Mammary epithelial cell (primary cell): ENCODE results near the gene GGA2.

ENCODE experiments used
- EZH2 ChIP-seq: IDR thresholded peaks from 2 replicates; pipeline ENCODE4 v1.6.1; 2012; ENCODE audit warnings: low read length, inconsistent platforms, borderline replicate concordance
- TF ChIP-seq, protein P1 (sequence below), 2 donors: IDR thresholded peaks in 1 of 2; conservative IDR thresholded peaks in 1 of 2; 2 replicates each; pipeline ENCODE4 v1.5.1; 2011 to 2012; ENCODE audit warnings: inconsistent platforms in 2 of 2, low read length in 2 of 2, mild to moderate bottlenecking in 2 of 2, control low read depth in 1 of 2, low read depth in 1 of 2; ENCODE audit not compliant: insufficient read depth in 1 of 2; ENCODE audit errors: extremely low read depth in 1 of 2

- TF ChIP-seq, protein P1, sequence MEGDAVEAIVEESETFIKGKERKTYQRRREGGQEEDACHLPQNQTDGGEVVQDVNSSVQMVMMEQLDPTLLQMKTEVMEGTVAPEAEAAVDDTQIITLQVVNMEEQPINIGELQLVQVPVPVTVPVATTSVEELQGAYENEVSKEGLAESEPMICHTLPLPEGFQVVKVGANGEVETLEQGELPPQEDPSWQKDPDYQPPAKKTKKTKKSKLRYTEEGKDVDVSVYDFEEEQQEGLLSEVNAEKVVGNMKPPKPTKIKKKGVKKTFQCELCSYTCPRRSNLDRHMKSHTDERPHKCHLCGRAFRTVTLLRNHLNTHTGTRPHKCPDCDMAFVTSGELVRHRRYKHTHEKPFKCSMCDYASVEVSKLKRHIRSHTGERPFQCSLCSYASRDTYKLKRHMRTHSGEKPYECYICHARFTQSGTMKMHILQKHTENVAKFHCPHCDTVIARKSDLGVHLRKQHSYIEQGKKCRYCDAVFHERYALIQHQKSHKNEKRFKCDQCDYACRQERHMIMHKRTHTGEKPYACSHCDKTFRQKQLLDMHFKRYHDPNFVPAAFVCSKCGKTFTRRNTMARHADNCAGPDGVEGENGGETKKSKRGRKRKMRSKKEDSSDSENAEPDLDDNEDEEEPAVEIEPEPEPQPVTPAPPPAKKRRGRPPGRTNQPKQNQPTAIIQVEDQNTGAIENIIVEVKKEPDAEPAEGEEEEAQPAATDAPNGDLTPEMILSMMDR (conservative IDR thresholded peaks at IDR 0.05 in 1 of 2, IDR thresholded peaks at IDR 0.05 in 1 of 2; ENCODE audit: extremely low read depth in 1 of 2, insufficient read depth in 1 of 2, low read depth in 1 of 2, low read length in 2 of 2), result no peak
- TF ChIP-seq EZH2, result no peak
These were observed 46.1 kb downstream of the GGA2 start for GRCh38 chr16:23464196-23464595.
